WTC11 (cell line): ENCODE measurements around the gene BMPER. TPM values are rescaled to one million over a fixed set of nuclear protein-coding genes. Genes with fewer than 3 reads are reported as not detected.
A peak's percentile ranks its signal among the peaks of the same experiment; 100 is the strongest.

ENCODE experiments used
- ATAC-seq: fragments of 200-7000 bp; cut with Tn5 transposase; 2 replicates; pipeline ENCODE4 v1.10.0; 2021; ENCODE audit warnings: mild to moderate bottlenecking, moderate library complexity
- CTCF ChIA-PET: fragments of 300-600 bp; sonication (Branson Sonifier 250); formaldehyde crosslinking; loops from one replicate; lab custom pipeline; 2021; ENCODE audit warnings: antibody characterized with exemption; lab: Charles Lee
- POLR2A ChIA-PET: fragments of 350-600 bp; sonication (Branson Sonifier 250); formaldehyde crosslinking; loops from one replicate; lab custom pipeline; 2021; ENCODE audit warnings: antibody characterized with exemption; lab: Charles Lee
- DNase-seq: peaks from one replicate; pipeline ENCODE4 v3.0.0; 2021; ENCODE audit warnings: low spot score
- H3K27ac Mint-ChIP-seq: 2 replicates; pipeline ENCODE4 v1.8.0; 2021; ENCODE audit warnings: mixed read lengths
- H3K27me3 Mint-ChIP-seq: 2 replicates; pipeline ENCODE4 v1.8.0; 2021; ENCODE audit warnings: low read depth, mild to moderate bottlenecking, moderate library complexity, mixed read lengths
- H3K36me3 Mint-ChIP-seq: 2 replicates; pipeline ENCODE4 v1.8.0; 2021; ENCODE audit warnings: mixed read lengths
- H3K4me1 Mint-ChIP-seq: 2 replicates; pipeline ENCODE4 v1.8.0; 2022; ENCODE audit warnings: mixed read lengths
- H3K4me3 Mint-ChIP-seq: 2 replicates; pipeline ENCODE4 v1.8.0; 2021; ENCODE audit warnings: mild to moderate bottlenecking, moderate library complexity, mixed read lengths
- H3K9me3 Mint-ChIP-seq: 2 replicates; pipeline ENCODE4 v1.8.0; 2021; ENCODE audit warnings: mixed read lengths
- CBFB ChIP-seq: sonication (generic); formaldehyde crosslinking; IDR thresholded peaks from 2 replicates; pipeline ENCODE4 v1.8.1; 2022; ENCODE audit warnings: mild to moderate bottlenecking, low read depth, missing genetic modification reagents
- CREB1 ChIP-seq: sonication (generic); formaldehyde crosslinking; IDR thresholded peaks from 2 replicates; pipeline ENCODE4 v1.8.0; 2023; ENCODE audit warnings: mild to moderate bottlenecking, missing genetic modification reagents
- ESRRA ChIP-seq: sonication (generic); formaldehyde crosslinking; IDR thresholded peaks from 2 replicates; pipeline ENCODE4 v1.8.1; 2022; ENCODE audit warnings: mild to moderate bottlenecking, missing genetic modification reagents, borderline replicate concordance
- FOXK1 ChIP-seq: sonication (generic); formaldehyde crosslinking; IDR thresholded peaks from 2 replicates; pipeline ENCODE4 v1.8.0; 2022; ENCODE audit warnings: mild to moderate bottlenecking, moderate library complexity, missing genetic modification reagents
- KAT7 ChIP-seq: sonication (generic); formaldehyde crosslinking; IDR thresholded peaks from 2 replicates; pipeline ENCODE4 v1.8.1; 2023; ENCODE audit warnings: missing genetic modification reagents, mild to moderate bottlenecking, borderline replicate concordance
- SMAD4 ChIP-seq: sonication (generic); formaldehyde crosslinking; IDR thresholded peaks from 2 replicates; pipeline ENCODE4 v1.8.0; 2022; ENCODE audit warnings: mild to moderate bottlenecking, missing genetic modification reagents
- SOX15 ChIP-seq: fragments of 250-450 bp; sonication (Bioruptor Pico); IDR thresholded peaks from 2 replicates; pipeline ENCODE4 v1.9.0; 2021; ENCODE audit warnings: mild to moderate bottlenecking
- SP1 ChIP-seq: sonication (generic); formaldehyde crosslinking; conservative IDR thresholded peaks from 2 replicates; pipeline ENCODE4 v1.8.1; 2022; ENCODE audit warnings: missing genetic modification reagents
- TCF7 ChIP-seq: sonication (generic); formaldehyde crosslinking; IDR thresholded peaks from 2 replicates; pipeline ENCODE4 v1.8.0; 2022; ENCODE audit warnings: mild to moderate bottlenecking, low read depth, missing genetic modification reagents, moderate library complexity
- ZNF317 ChIP-seq: sonication (generic); formaldehyde crosslinking; IDR thresholded peaks from 2 replicates; pipeline ENCODE4 v1.8.1; 2023; ENCODE audit warnings: low read depth, mild to moderate bottlenecking, moderate library complexity, missing genetic modification reagents, borderline replicate concordance
- total RNA-seq: library from RNA; stranded (reverse); gene quantifications from 3 replicates; pipeline ENCODE4 v1.2.3, GENCODE V29; 2021
- TF ChIP-seq, protein P1 (sequence below): sonication (generic); formaldehyde crosslinking; IDR thresholded peaks from 2 replicates; pipeline ENCODE4 v1.8.1; 2022; ENCODE audit warnings: mild to moderate bottlenecking, missing genetic modification reagents, moderate library complexity, borderline replicate concordance
- TF ChIP-seq, protein P2 (sequence below): fragments of 250-450 bp; sonication (Bioruptor Pico); IDR thresholded peaks from 2 replicates; pipeline ENCODE4 v1.9.0; 2021; ENCODE audit warnings: moderate library complexity, mild to moderate bottlenecking, inconsistent platforms, borderline replicate concordance
- TF ChIP-seq, protein P3 (sequence below): sonication (generic); formaldehyde crosslinking; IDR thresholded peaks from 2 replicates; pipeline ENCODE4 v1.8.1; 2022; ENCODE audit warnings: low read depth, mild to moderate bottlenecking, moderate library complexity, missing genetic modification reagents, borderline replicate concordance
- TF ChIP-seq, protein P4 (sequence below): sonication (generic); formaldehyde crosslinking; IDR thresholded peaks from 2 replicates; pipeline ENCODE4 v1.8.0; 2022; ENCODE audit warnings: mild to moderate bottlenecking, missing genetic modification reagents
- TF ChIP-seq, protein P5 (sequence below): sonication (generic); formaldehyde crosslinking; conservative IDR thresholded peaks from 2 replicates; pipeline ENCODE4 v1.8.1; 2022; ENCODE audit warnings: mild to moderate bottlenecking, missing genetic modification reagents
- TF ChIP-seq, protein P6 (sequence below): sonication (generic); formaldehyde crosslinking; IDR thresholded peaks from 2 replicates; pipeline ENCODE4 v1.8.1; 2023; ENCODE audit warnings: mild to moderate bottlenecking, missing genetic modification reagents, moderate library complexity
- TF ChIP-seq, protein P7 (sequence below): sonication (generic); formaldehyde crosslinking; IDR thresholded peaks from 2 replicates; pipeline ENCODE4 v1.8.1; 2023; ENCODE audit warnings: mild to moderate bottlenecking, moderate library complexity, missing genetic modification reagents
- TF ChIP-seq, protein P8 (sequence below): sonication (generic); formaldehyde crosslinking; IDR thresholded peaks from 2 replicates; pipeline ENCODE4 v1.8.1; 2022; ENCODE audit warnings: mild to moderate bottlenecking, moderate library complexity, missing genetic modification reagents
- TF ChIP-seq, protein P9 (sequence below): sonication (generic); formaldehyde crosslinking; IDR thresholded peaks from 2 replicates; pipeline ENCODE4 v1.8.1; 2023; ENCODE audit warnings: mild to moderate bottlenecking, missing genetic modification reagents, moderate library complexity

Gene BMPER
- total RNA-seq, 1 experiment from 2014 or later: 1.9 TPM

DNA sequence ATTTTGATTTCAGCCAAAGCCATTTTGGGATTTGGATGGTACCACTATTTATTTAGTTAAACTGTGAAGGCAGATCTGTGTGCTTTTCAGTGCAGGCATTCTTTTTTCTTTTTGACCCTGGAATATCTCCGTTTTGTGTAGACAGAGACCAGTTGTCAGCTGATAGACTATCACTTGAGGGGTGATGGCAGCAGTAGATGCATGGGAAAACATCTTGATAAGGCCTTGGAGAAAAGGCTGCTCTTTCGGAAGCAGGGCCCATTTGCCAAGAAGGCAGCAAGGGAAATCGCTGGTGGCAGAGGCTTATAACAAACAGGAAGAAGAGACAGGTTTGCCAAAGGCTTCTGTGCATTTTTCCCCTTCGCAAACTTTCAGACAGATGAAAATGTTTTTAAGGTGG, 2.6 kb upstream of the BMPER start (continued):
- no peak for TF ChIP-seq ZNF317 (CRISPR knock-in tag)
- no peak for TF ChIP-seq SOX15 (CRISPR knock-in tag)
- TF ChIP-seq, protein P1, sequence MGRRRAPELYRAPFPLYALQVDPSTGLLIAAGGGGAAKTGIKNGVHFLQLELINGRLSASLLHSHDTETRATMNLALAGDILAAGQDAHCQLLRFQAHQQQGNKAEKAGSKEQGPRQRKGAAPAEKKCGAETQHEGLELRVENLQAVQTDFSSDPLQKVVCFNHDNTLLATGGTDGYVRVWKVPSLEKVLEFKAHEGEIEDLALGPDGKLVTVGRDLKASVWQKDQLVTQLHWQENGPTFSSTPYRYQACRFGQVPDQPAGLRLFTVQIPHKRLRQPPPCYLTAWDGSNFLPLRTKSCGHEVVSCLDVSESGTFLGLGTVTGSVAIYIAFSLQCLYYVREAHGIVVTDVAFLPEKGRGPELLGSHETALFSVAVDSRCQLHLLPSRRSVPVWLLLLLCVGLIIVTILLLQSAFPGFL (CRISPR knock-in tag): no peak

DNA sequence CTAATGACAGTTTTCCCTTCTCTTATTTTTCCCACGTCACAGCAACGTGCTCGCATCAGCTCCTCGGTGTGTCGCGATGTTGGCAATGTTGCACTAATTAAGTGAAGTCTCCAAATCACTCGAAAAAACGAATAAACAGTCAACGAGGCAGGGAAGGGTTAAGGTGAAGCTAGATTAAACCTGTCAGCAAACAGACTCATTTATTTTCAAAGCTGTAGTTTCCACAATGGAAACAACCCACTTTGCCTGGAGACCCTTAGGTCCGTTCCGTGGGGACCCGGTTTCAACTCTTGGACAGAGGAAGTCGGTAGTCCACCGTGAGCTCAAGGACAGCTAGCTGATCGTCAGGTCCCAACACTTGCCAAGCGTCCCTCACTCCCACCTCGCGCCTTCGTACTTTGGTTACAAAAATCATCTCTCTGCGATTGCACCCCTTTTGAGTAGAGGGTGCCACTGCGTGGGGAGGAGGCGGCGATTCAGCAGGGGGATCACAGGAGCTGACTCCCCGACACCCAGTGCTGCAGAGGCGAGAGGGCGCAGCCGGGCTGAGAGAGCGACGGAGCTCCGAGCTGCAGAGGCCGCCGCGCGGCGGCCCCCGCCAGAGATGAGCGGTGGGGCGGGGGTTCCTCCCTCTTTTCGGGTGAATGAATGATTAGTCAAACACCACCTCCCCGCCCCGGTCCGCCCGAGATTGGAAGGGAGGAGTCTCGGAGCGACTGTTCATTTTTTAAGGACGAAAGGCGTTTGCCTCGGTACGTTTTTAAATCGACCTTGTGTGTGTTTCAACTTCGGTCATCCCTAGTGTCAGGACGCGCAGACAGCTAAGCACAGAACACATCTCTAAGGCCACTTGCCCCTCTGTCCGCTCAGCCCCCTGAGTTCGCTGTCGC, 1.3 kb upstream of the BMPER start:
- peak overlapping the region; percentile 91 for H3K4me3 Mint-ChIP-seq
- CTCF ChIA-PET: interaction anchor here (0.6 to 3.2 kb wide), 16 partner anchors 10 to 661 kb away, joined by 3 to 70 read pairs (median 5); no protein-coding TSS in a partner anchor
- peaks cover 5% of the 10 kb centered on the region; the same call in 1 of the 2 replicates for H3K9me3 Mint-ChIP-seq
- no peak overlapping the region for H3K27ac Mint-ChIP-seq
- no peak for TF ChIP-seq CREB1 (CRISPR knock-in tag)
- no peak for TF ChIP-seq ESRRA (CRISPR knock-in tag)
- TF ChIP-seq, protein P2, sequence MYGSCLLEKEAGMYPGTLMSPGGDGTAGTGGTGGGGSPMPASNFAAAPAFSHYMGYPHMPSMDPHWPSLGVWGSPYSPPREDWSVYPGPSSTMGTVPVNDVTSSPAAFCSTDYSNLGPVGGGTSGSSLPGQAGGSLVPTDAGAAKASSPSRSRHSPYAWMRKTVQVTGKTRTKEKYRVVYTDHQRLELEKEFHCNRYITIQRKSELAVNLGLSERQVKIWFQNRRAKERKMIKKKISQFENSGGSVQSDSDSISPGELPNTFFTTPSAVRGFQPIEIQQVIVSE (CRISPR knock-in tag): no peak
- TF ChIP-seq, protein P3, sequence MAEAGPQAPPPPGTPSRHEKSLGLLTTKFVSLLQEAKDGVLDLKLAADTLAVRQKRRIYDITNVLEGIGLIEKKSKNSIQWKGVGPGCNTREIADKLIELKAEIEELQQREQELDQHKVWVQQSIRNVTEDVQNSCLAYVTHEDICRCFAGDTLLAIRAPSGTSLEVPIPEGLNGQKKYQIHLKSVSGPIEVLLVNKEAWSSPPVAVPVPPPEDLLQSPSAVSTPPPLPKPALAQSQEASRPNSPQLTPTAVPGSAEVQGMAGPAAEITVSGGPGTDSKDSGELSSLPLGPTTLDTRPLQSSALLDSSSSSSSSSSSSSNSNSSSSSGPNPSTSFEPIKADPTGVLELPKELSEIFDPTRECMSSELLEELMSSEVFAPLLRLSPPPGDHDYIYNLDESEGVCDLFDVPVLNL (CRISPR knock-in tag): no peak
- no peak for TF ChIP-seq KAT7
- TF ChIP-seq TCF7: no peak
- TF ChIP-seq, protein P4, sequence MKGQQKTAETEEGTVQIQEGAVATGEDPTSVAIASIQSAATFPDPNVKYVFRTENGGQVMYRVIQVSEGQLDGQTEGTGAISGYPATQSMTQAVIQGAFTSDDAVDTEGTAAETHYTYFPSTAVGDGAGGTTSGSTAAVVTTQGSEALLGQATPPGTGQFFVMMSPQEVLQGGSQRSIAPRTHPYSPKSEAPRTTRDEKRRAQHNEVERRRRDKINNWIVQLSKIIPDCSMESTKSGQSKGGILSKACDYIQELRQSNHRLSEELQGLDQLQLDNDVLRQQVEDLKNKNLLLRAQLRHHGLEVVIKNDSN: no peak
- TF ChIP-seq FOXK1 (CRISPR knock-in tag): no peak
- TF ChIP-seq, protein P5, sequence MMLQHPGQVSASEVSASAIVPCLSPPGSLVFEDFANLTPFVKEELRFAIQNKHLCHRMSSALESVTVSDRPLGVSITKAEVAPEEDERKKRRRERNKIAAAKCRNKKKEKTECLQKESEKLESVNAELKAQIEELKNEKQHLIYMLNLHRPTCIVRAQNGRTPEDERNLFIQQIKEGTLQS (CRISPR knock-in tag): no peak
- TF ChIP-seq, protein P6, sequence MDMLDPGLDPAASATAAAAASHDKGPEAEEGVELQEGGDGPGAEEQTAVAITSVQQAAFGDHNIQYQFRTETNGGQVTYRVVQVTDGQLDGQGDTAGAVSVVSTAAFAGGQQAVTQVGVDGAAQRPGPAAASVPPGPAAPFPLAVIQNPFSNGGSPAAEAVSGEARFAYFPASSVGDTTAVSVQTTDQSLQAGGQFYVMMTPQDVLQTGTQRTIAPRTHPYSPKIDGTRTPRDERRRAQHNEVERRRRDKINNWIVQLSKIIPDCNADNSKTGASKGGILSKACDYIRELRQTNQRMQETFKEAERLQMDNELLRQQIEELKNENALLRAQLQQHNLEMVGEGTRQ (CRISPR knock-in tag): no peak
- TF ChIP-seq, all 79 proteins: peak for 0
- Mint-ChIP-seq H3K4me1 (peaks cover 29% of the 10 kb centered on the region), H3K36me3 (no peaks in the 10 kb centered on the region), H3K27me3 (peaks cover 61% of the 10 kb centered on the region)
- POLR2A ChIA-PET: interaction anchor here (1.5 kb wide), 1 partner anchor 28 kb away, joined by 4 read pairs; no protein-coding TSS in a partner anchor
- DNase-seq (peak; percentile 50), ATAC-seq (peak; percentile 46)

DNA sequence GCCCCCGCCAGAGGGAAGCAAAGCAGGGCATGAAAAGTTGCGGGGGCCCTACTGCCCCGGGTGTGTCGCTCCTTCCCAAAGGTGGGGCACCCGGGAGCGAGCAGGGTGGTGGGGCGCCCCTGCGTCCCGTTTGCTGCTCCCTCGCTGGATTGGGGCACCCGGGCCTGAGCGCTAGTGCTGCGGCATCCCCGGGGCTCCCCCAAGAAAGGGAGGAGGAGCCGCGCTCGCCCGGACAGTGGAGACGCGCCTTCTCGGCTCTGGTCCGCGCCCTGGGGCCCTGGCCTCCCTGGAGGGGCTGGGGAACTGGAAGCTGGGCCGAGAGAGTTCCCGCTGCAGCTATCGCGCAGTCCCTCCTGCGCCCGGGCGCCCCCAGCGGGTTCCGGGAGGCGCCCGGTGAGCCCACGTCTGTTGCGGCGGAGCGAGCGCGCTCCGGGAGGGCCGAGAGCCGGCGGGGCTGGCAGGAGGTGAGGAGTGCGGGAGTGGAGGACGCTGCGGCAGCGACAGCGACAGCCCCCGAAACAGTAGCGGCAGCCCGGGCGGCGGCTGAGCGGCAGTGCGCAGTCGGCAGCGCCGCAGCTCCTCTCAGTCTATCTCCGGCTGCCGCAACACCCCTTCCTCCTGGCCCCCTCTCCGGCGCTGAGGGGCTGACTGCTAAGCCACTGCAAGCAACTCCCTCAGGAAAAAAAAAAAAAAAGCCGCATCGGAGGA, 504 bp upstream of the BMPER start:
- CTCF ChIA-PET: interaction anchor here (0.6 to 3.2 kb wide), 18 partner anchors 10 to 661 kb away, joined by 3 to 70 read pairs (median 5); no protein-coding TSS in a partner anchor
- ATAC-seq: peak; percentile 74
- TF ChIP-seq, protein P7, sequence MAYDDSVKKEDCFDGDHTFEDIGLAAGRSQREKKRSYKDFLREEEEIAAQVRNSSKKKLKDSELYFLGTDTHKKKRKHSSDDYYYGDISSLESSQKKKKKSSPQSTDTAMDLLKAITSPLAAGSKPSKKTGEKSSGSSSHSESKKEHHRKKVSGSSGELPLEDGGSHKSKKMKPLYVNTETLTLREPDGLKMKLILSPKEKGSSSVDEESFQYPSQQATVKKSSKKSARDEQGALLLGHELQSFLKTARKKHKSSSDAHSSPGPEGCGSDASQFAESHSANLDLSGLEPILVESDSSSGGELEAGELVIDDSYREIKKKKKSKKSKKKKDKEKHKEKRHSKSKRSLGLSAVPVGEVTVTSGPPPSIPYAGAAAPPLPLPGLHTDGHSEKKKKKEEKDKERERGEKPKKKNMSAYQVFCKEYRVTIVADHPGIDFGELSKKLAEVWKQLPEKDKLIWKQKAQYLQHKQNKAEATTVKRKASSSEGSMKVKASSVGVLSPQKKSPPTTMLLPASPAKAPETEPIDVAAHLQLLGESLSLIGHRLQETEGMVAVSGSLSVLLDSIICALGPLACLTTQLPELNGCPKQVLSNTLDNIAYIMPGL (CRISPR knock-in tag): peak; percentile 45; the same call in 1 of the 2 replicates
- TF ChIP-seq SMAD4: no peak
- TF ChIP-seq, protein P8, sequence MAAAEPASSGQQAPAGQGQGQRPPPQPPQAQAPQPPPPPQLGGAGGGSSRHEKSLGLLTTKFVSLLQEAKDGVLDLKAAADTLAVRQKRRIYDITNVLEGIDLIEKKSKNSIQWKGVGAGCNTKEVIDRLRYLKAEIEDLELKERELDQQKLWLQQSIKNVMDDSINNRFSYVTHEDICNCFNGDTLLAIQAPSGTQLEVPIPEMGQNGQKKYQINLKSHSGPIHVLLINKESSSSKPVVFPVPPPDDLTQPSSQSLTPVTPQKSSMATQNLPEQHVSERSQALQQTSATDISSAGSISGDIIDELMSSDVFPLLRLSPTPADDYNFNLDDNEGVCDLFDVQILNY (CRISPR knock-in tag): no peak
- no peak for TF ChIP-seq SP1 (CRISPR knock-in tag)
- TF ChIP-seq, protein P9, sequence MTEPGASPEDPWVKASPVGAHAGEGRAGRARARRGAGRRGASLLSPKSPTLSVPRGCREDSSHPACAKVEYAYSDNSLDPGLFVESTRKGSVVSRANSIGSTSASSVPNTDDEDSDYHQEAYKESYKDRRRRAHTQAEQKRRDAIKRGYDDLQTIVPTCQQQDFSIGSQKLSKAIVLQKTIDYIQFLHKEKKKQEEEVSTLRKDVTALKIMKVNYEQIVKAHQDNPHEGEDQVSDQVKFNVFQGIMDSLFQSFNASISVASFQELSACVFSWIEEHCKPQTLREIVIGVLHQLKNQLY (CRISPR knock-in tag): no peak
- no peak for TF ChIP-seq TCF7
- TF ChIP-seq CBFB (CRISPR knock-in tag): no peak

More for the DNA sequence above, 504 bp upstream of the BMPER start:
- POLR2A ChIA-PET: interaction anchor here (1.0 to 1.5 kb wide), 2 partner anchors 28 to 665 kb away, joined by 3 to 4 read pairs; no protein-coding TSS in a partner anchor
- H3K27me3 Mint-ChIP-seq: peaks cover 61% of the 10 kb centered on the region
- H3K4me3 Mint-ChIP-seq: peak overlapping the region; percentile 91
- no peaks in the 10 kb centered on the region for H3K36me3 Mint-ChIP-seq
- DNase-seq: peak; percentile 61
- H3K27ac Mint-ChIP-seq: no peak overlapping the region
- peaks cover 5% of the 10 kb centered on the region; the same call in 1 of the 2 replicates for H3K9me3 Mint-ChIP-seq
- H3K4me1 Mint-ChIP-seq: peaks cover 29% of the 10 kb centered on the region
